Measurements from ENCODE around the gene MBOAT7. TPM values are rescaled to one million over a fixed set of nuclear protein-coding genes. Genes with fewer than 3 reads are reported as not detected.

MBOAT7 gene
- total RNA-seq, 1 experiment from 2014 or later: 100 TPM

DNA sequence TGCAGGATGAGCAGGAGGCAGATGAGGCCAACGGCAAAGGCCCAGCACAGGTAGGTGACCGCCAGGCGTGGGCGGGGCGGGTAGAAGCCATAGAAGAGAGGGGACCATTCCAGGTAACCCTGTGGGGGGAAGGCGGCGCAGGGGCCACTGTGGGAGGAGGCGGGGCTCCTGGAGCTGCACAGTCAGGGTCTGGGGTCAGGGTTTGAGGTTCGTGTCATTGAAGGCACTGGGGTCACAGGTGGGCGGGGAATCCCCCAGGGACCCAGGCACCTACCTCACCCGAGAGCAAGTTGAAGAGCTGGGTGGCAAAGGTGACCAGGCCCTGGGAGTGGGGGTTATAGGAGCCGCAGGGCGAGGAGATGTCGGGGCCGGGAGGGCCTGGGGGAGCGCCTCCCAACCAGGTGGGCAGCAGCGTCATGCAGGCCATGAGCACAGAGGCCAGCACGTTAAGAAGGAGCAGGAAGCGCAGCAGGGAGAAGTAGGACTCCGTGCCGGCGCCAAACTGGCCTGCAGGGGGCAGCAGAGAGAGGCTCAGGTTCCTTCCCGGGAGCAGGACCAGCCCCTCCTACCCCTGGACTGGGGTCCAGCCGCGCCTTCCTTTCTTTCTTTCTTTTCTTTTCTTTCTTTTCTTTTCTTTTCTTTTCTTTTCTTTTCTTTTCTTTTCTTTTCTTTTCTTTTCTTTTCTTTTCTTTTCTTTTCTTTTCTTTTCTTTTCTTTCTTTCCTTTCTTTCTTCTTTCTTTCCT, 21.0 kb downstream of the MBOAT7 start:
- H3K4me1 ChIP-seq (ENCODE audit: insufficient read depth, low read length): no peaks in the 10 kb centered on the region
- no peak overlapping the region for H2BK20ac ChIP-seq (ENCODE audit: low read depth, low read length, poor library complexity, severe bottlenecking)
- H3K9me3 ChIP-seq (ENCODE audit: control insufficient read depth, low read depth, low read length): no peaks in the 10 kb centered on the region
- no CpG with 5 or more reads among the region's 25 CpGs for WGBS (ENCODE audit: extremely low coverage, insufficient read length, low lambda C conversion rate)
- DNase-seq: peak; percentile 95
- no peak overlapping the region for H3T11ph ChIP-seq (ENCODE audit: low read length)
- H4K20me1 ChIP-seq (ENCODE audit: control insufficient read depth, insufficient read depth, insufficient read length): no peaks in the 10 kb centered on the region
- H3K79me2 ChIP-seq (ENCODE audit: insufficient read depth, low read length): no peaks in the 10 kb centered on the region
- no peak overlapping the region for H2BK120ac ChIP-seq (ENCODE audit: low read depth, low read length, poor library complexity, severe bottlenecking)
- Mint-ChIP-seq H3K27me3 (ENCODE audit: low read depth) (peaks cover 24% of the 10 kb centered on the region), H3K27ac (no peak overlapping the region), H3K9me3 (peaks cover 0 to 3% of the 10 kb centered on the region in 2 experiments; a peak in 1 of 5 replicates), H3K4me1 (peaks cover 18 to 31% of the 10 kb centered on the region in 2 experiments), H3K4me3 (no peak overlapping the region), H3K36me3 (ENCODE audit: insufficient read depth in 1 of 3, low read depth in 3 of 3) (peaks cover 0 to 5% (median 0%) of the 10 kb centered on the region in 3 experiments; a peak in 2 of 7 replicates)
- H2BK12ac ChIP-seq (ENCODE audit: insufficient read length, low read depth, low read length): no peak overlapping the region
- TF ChIP-seq, protein P1, sequence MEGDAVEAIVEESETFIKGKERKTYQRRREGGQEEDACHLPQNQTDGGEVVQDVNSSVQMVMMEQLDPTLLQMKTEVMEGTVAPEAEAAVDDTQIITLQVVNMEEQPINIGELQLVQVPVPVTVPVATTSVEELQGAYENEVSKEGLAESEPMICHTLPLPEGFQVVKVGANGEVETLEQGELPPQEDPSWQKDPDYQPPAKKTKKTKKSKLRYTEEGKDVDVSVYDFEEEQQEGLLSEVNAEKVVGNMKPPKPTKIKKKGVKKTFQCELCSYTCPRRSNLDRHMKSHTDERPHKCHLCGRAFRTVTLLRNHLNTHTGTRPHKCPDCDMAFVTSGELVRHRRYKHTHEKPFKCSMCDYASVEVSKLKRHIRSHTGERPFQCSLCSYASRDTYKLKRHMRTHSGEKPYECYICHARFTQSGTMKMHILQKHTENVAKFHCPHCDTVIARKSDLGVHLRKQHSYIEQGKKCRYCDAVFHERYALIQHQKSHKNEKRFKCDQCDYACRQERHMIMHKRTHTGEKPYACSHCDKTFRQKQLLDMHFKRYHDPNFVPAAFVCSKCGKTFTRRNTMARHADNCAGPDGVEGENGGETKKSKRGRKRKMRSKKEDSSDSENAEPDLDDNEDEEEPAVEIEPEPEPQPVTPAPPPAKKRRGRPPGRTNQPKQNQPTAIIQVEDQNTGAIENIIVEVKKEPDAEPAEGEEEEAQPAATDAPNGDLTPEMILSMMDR (conservative IDR thresholded peaks at IDR 0.05): peak; percentile 86
- no peak overlapping the region for H3K23ac ChIP-seq (ENCODE audit: insufficient read length, low read depth, low read length)
- H2BK5ac ChIP-seq (ENCODE audit: insufficient read length, low read length): no peak overlapping the region
- no peak overlapping the region for H4K5ac ChIP-seq (ENCODE audit: insufficient read length, low read depth, low read length)
- H3K79me1 ChIP-seq (ENCODE audit: insufficient read depth, low read depth, low read length, poor library complexity, severe bottlenecking): no peaks in the 10 kb centered on the region
- no peak overlapping the region for H3K27ac ChIP-seq (ENCODE audit: insufficient read length, low read depth, low read length)
- H3K4ac ChIP-seq (ENCODE audit: low read depth, low read length): no peak overlapping the region
- H3K23me2 ChIP-seq (ENCODE audit: insufficient read length, low read depth, low read length, poor library complexity, severe bottlenecking): peaks cover 8% of the 10 kb centered on the region
- H3K56ac ChIP-seq (ENCODE audit: insufficient read length, low read depth, low read length): no peak overlapping the region
- peak overlapping the region; percentile 21 for H3K18ac ChIP-seq (ENCODE audit: insufficient read length, low read depth, low read length)
- H3K4me2 ChIP-seq (ENCODE audit: insufficient read depth, insufficient read length, low read length): no peak overlapping the region
- H3K14ac ChIP-seq (ENCODE audit: insufficient read depth, low read length): no peak overlapping the region
- H2AK5ac ChIP-seq (ENCODE audit: insufficient read length, low read length): no peak overlapping the region
- no peak overlapping the region for H4K8ac ChIP-seq (replicated peaks; ENCODE audit: insufficient read length, low read depth, low read length)
- H3K27me3 ChIP-seq (ENCODE audit: insufficient read depth, low read length): no peaks in the 10 kb centered on the region
- no peak overlapping the region for H4K91ac ChIP-seq (ENCODE audit: insufficient read length, low read depth, low read length)
- no peak overlapping the region for H2AFZ ChIP-seq (ENCODE audit: low read length)
- no peak overlapping the region for H2BK15ac ChIP-seq (ENCODE audit: low read depth, low read length)
- H3K9ac ChIP-seq (ENCODE audit: extremely low read depth, insufficient read length, low read length): no peak overlapping the region

Data from H9 (cell line).